Stimulated activated CD8-positive, alpha-beta memory T cell treated with anti-CD3 and anti-CD28 coated beads, Interleukin-4, amount 100 ng/mL, for 48 hours (primary cell): ENCODE results near the gene SCAMP1.
"Not testable (repeated sequence)": the region's sequence is repeated elsewhere in the genome, so short reads cannot be mapped to it uniquely, and the experiment has no call there.

Experiments
- DNase-seq: peaks from one replicate; pipeline ENCODE4 v3.0.0-alpha.2; 2020

SCAMP1 gene

DNA sequence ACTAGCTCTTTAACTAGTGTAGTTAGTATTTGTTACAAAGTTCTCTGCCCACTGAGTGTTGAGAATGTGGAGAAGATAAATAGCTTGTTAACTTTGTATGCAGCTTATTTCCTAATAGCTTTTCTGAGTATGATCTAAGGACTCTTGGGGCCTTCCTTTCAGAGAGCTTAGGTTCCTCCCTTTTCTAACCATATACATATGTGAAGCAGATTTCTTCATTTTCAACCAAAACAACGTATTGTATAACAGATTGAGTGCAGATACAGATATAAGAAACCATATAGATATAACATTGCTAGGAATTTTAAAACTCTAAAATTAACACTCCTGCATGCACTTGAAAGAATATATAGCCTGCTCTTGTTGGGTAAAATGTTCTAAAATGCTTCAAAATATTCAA, 70.4 kb downstream of the SCAMP1 start:
- DNase-seq = no peak

DNA sequence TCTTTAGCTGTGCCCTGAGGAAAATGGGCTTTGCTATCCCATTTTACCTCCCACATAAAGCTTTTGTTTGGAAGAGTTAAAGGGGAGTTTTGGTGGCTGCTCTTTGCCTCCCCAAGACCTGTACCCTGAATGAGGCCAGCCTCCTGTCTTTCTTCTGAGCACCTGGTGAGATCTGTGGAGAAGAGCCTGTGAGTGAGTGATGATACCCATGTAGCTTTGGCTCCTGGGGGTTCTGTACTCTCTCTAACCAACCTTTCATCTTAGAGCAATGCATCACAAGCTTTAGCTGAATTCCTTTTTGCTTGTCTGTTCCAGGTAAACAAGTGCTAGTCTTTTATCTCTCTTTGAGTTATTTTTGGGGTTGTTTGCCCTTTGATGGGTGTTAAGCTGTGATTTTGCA, 73.6 kb downstream of the SCAMP1 start:
- no peak for DNase-seq

DNA sequence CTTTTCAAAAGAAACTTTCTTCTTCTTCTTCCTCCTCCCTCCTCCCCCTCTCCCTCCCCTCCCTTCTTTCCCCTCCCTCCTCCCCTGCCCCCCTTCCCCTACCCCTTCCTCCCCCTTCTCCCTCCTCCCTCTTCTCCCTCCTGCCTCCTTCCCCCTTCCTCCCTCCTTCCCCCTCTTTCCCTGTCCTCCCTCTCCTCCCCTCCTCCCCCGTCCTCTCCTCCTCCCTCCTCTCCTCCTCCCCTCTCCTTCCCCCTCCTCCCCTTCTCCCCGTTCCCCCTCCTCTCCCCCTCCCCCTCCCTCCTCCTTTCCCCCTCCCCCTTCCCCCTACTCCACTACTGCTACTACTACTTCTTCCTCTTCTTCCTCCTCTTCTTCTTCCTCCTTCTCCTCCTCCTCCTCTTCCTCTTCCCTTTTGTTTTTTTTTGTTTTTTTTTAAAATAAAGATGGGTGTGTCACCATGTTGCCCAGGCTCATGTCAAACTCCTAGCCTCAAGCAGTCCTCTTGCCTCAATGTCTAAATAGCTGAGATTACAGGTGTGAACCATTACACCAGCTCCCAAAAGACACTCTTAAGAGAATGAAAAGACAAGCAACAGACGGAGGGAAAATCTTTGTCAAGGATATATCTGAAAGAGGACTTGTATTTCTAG, 87.5 kb downstream of the SCAMP1 start:
- no peak for DNase-seq

DNA sequence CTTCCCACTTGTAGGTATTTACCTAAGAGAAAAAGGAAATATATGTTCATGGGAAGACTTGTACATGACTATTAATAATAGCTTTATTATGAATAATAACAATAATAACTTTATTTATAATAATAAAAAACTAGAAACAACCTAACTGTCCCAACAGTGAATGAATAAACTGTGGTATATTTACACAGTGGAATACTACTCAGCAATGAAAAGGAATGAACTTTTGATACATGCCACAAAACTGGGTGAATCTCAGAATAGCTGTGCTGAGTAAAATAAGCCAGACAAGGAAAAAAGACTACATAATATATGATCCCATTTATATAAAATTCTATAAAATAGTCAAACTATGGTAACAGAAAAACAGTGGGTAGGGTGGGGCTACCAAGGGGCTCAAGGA, 88.7 kb downstream of the SCAMP1 start:
- no peak for DNase-seq

DNA sequence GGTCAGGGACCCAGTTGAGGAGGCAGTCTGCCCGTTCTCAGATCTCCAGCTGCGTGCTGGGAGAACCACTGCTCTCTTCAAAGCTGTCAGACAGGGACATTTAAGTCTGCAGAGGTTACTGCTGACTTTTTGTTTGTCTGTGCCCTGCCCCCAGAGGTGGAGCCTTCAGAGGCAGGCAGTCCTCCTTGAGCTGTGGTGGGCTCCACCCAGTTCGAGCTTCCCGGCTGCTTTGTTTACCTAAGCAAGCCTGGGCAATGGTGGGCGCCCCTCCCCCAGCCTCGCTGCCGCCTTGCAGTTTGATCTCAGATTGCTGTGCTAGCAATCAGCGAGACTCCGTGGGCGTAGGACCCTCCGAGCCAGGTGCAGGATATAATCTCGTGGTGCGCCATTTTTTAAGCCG, 97.1 kb downstream of the SCAMP1 start:
- DNase-seq = not testable (repeated sequence)

DNA sequence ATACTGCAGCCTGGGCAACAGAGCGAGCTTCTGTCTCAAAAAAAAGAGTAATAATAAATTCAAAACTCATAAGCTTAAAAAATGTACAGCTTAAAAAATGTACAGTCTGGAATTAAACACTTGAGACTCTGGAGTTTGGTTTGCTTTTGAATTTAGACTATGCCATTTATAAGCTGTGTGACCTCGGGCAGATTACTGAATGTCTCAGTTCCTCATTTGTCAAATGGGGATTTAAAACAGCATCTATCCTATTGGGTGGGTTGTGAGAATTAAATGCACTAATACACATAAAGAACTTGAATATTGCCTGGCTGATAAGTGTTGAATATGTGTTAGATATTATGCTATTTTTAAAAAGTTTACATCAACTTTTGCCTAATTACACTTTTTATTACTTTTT, 98.4 kb downstream of the SCAMP1 start:
- no peak for DNase-seq

DNA sequence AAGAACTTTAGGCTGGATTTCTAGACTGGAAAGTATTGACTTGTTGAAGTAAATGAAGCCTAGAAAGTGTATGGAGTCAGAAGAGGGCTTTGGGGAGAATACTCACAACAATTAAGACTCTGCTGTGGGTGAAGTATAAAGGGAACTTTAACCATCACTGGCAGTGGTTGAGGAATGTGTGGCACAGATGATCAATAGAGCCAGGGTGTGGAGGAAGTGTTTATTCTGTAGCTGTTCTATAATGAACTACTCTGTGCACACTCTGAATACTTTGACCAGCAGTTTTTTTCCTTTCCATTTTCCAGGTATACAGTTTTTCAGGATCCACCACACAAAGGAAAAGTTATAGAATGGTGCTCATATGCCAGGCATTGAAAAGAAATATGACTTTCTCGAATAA, 106.7 kb downstream of the SCAMP1 start:
- no peak for DNase-seq

DNA sequence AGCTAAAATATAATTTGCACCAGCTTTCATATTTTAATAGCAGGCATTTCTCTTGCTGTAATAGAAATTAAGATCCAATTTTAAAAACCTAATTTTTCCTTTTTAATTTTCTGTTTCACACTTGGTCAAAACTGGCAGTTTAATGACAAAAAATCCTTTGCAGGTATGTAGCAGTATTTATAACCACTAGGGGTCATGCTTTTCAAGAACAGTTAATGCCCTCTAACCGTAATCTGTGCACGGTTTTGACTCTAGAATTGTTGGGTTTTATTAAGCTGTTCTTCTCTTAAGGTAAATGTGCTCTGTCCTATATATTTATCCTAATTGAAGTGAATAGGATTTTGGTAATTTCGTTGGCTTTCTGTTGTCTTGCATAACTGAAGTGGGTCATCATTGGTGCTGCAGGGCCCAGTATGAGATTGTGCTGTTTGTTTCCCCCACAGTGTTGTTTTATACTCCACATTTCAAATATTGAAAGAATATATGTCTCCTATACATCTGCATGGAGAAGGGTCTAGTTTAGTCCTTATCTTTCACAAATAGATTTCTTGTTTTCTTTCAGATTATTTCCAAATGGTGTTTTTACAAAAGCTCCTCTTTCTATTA, 107.4 kb downstream of the SCAMP1 start:
- no peak for DNase-seq

DNA sequence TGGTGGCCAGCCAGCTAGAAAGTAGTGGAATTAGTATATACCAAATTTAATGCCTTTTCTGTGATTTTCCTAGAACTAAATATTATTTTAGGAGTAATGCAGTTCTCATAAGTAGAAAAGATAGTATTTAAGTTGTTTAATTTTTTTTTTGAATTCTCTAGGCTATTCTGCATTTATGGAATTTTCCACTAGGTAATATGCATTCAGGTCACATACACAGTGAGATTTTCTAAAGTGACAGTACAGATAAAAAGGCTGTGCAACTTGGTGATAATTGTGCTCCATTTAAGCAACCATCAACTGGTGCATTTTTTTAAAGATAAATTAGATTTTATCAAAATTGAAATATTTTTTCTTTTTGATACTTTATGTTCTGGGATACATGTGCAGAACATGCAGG, 111.5 kb downstream of the SCAMP1 start:
- no peak for DNase-seq

DNA sequence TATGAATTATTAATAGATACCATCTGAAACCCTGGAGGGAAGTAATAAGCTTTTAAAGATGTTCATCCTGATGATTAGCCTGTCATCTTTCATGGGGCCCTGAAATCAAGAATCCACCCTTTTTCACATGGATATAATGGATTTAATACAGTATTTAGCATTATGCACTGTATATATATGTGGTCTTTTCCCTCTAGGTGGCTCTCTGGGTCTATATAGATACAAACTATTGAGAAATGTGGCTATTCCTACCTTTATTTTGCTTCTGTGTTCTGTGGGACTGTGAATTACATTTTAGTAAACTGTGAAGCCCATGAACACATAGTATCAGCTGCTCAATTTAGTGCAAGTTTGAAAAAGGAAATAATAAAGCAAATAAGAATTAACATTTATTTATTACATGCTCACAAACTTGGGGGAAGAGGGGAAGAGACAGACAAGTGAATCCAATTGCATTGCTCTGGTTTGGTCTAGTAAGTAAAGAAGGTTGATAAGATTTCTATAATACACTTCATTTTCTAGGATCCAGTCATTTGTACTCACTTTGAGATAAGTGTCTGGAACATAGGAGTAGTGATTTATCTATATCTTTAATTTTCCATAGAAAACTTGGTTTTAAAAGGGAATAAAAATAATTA, 112.2 kb downstream of the SCAMP1 start:
- no peak for DNase-seq

DNA sequence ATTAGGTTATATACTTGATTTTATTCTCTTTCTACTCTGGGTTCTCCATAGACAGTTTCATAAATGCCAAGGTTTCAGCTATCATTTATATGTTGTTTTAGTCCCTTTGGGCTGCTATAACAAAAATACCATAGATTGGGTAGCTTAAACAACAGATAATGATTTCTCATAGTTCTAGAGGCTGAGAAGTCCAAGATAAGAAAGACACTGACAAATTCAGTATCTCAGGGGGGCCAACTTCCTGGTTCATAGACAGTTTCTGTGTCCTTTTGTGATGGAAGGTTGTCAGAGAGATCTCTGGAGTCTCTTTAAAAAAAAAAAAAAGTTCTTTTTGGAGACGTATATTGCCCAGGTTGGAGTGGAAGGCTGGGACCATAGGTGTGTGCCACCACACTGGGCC, 113.3 kb downstream of the SCAMP1 start:
- DNase-seq = no peak

DNA sequence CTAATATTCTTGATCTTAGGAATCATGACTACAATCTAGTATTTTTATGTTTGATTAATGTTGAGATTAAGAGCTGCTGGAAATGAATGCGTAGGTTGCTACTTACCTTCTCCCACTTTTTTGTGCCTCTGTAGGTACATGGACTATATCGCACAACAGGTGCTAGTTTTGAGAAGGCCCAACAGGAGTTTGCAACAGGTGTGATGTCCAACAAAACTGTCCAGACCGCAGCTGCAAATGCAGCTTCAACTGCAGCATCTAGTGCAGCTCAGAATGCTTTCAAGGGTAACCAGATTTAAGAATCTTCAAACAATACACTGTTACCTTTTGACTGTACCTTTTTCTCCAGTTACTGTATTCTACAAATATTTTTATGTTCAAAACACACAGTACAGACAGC, 115.0 kb downstream of the SCAMP1 start:
- no peak for DNase-seq

DNA sequence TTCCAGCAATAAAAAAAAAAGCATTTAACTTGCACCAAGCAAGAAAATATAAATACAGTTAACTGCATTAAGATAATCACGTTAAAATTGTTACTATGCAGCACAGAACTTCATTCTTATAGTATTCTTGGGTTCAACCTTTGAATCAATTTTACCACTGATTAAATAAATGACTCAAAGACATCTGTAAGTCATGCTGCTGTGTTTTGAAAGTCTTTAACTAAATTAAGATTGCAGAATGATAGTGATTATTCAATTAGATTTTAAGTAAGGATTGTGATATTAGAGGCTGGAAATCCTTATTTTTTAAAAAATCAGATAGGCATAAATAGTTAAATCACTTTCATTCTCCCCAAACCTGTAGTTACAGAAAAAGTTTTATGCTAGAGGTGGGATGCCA, 116.4 kb downstream of the SCAMP1 start:
- DNase-seq = no peak

DNA sequence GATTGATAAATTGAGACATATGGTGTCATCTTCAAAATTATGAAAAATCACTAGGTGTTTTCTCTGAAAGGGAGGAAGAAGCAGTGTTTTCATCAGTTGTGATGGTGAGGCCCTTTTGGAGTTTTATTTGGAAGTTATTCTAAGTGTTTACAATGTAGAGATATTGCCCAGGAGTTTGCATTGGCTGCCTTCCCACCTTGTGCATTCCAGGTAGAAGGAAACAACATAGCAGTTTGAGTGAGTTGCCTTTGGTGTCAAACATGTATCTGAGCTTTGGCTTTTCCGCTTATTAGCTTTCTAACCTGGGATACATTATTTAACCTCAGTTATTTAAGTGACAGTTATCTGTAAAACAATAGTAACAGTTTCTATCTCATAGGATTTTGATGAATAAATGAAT, 122.5 kb downstream of the SCAMP1 start:
- DNase-seq = no peak

DNA sequence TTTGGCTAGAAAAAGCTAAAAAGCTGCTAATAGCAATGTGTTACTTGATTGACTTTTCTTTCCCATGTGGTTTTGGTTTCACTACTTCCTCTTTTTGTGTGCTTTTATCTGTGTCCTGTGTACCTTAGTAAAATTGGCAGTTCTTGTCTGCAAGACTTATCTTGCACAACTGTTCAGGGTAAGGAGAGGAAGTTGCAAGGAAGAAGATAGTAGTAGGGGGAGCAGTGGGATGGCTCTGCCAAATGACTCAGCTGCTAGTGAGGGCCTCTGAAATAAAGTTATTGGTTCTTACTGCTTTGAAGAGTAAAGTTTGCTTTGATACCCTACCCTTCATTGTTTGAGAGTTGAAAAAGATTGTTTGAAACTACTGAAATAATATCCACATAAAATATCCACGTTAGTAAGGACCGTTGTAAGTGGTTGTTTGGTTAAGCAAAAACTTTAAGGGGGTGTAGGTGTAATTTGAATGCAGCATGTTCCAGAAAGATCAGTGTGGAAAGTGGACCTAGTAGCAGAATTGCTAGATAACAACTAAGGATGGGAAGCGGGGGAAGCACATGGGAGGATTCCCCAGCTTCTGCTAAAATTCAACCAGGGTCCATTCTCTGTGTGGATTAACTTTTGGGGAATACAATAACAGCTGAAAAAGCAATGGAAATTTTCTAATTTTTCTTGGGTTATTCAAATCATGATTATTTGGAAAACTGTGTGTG, 123.5 kb downstream of the SCAMP1 start:
- no peak for DNase-seq

DNA sequence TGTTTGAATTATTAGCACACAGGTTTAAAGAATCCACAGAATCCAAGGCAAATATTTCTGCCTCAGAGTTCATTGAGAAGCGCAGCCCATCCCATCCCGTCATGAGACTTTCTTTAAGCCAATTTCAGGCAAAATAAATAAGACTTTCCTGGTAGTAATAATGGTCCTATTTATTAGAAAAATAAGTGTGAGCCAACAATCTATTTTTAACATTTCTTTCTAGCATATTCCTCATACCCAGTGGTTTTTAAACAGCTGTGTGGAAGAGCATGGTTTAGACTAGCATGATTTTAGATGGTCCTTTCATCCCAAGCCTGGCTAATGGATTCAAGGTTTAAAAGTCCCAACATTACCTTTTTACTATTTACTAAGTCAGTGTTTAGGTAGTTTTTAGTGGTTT, 125.8 kb downstream of the SCAMP1 start:
- DNase-seq = no peak

DNA sequence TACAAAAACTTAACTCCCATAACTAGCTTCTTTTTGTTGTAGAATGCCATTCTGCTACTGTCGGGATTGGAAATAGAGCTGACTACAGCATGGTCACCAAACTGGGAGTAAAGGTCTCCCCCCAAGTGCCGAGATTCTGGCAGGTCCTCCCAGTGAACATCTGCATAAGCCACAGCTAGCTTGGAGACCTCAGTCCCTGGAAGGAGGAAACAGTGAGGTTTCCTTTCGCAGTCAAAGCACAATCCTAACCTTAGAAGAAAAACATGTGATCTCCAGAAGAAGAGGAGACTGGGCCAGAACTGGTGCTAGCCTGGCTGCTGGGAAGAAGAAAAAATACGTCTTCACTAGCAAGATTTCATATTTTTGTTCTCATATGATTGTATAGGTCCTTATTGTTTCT, 127.4 kb downstream of the SCAMP1 start:
- no peak for DNase-seq

DNA sequence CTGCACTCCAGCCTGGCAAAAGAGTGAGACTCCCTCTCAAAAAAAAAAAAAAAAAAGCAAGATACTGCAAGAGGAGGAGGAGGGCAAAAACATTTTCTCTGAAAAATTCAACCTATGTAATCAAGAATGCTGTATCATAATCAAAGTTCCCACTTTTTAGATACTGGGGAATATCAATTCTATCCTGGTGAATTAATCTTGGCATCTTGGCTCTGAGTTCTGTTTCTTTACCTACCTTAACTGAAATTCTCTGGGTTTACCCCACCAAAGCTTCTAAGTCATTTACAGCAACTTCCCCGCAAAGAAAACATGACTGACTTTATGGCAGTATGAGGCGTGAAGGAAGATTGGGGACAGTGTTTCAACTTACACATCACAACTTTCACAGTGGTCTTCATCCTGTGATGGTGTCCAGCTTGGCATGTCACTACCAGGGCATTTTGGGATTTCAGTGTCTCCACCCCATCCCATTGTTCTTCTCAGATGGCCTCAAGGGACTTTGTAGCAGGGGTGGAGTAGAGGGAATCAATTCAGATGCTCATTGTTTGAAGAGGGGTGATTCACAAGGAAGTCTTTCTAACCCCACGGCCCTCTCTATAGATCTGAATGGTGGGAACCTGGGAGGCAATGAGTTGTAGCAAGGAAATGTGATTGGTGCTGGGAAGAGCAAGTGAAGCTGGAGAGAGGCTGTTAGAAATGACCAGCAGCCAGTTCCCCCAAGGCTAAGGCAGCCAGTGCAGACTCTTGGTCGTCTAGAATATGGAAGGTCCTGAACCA, 130.5 kb downstream of the SCAMP1 start:
- DNase-seq = no peak

DNA sequence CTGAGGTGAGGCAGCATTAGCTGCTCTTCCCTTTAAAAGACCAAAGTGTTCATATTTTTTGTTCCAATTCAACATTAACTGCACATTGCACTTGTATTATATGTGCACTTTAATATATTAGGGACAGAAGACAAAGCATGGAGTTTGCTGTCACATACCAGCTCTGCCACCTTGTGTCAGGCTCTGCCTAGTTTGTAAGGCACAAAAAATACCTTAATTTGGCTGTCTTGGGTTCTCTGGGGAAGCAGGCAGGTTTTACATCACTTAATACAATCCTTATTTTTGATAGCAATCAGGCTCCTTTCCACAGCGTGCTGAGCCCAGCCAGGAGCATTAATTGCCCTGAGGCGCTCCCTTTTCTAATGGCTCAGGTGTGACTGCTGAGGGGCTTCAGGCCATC, 131.8 kb downstream of the SCAMP1 start:
- no peak for DNase-seq

DNA sequence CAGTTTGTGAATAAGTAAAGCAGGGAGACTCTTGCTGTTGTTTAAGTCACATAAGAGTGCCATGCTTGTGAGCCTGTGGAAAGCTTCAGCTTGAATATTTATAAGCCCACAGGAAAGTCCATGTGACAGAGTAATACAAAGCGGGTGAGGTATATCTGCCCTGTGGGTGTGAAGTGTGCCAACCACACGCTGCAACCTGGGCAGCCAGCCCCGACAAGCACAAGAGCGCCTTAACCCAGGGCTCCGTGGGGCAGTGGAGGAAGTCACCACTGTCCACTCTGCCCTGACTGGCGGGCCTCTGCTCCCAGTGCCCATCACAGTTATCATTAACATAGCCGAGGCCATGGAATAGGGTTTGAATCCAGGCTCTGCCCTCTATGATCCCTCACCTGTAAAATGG, 132.2 kb downstream of the SCAMP1 start:
- DNase-seq = no peak

DNA sequence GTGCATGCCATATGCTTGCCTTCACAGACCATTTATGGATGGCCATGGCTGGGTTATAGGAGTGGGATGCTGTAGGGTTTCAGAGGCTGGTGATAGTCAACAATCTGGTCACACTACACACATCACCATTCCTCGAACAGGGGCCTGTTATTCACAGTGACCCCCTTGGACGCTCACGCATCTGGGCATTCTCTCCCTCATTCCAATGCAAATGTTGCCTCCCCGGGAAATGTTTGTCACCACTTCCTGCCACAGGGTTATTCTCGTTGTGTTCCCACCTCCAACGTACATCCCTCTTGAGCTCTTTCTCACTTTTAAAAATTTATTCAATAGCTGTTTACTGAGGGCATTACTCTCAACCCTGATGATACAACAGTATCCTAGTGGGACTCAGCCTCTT, 135.4 kb downstream of the SCAMP1 start:
- DNase-seq = no peak

DNA sequence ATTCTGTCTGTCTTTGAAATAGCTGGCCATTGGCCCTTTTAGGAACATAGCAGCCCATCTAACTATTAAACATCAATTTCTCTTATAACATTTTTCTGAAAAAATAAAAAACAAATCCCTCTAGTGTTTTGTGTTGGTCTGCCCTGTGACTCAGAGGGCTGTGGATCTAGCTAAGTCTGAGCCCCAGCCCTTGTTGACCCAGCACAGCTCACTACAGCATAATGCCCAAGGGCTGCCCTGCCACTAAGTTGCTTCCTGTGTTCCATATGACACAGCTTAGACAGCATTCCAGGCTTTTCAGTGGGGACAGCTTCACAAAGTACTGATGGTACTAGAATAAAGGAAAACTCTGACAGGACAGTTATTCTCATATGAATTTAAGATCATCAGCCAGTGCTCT, 136.0 kb downstream of the SCAMP1 start:
- DNase-seq = no peak
